HL-60 (cell line): Measurements from ENCODE around the gene CCDC38.

Source experiments
- DNase-seq, 2 experiments: peaks; one replicate each; pipeline ENCODE4 v3.0.0-alpha.2; 2010 to 2020; ENCODE audit warnings: low read depth in 1 of 2, low spot score in 1 of 2
- H3K27ac ChIP-seq: fragments of 250-450 bp; sonication (Bioruptor Pico); replicated peaks from 2 replicates; pipeline ENCODE4 v1.5.1; 2020; ENCODE audit warnings: mild to moderate bottlenecking, moderate library complexity
- H3K27me3 ChIP-seq: fragments of 250-450 bp; sonication (Bioruptor Pico); 2 replicates; pipeline ENCODE4 v1.5.1; 2021; ENCODE audit warnings: mild to moderate bottlenecking, moderate library complexity; ENCODE audit not compliant: insufficient read depth, poor library complexity, severe bottlenecking
- H3K4me3 ChIP-seq: replicated peaks from 2 replicates; pipeline ENCODE4 v1.5.1; 2011; ENCODE audit warnings: mild to moderate bottlenecking, control low read depth, low read length; ENCODE audit not compliant: insufficient read depth
- CTCF ChIP-seq: IDR thresholded peaks from one replicate; pipeline ENCODE4 v1.5.1; 2011; ENCODE audit warnings: low read length, control low read depth, inconsistent platforms; ENCODE audit not compliant: insufficient read depth
- GABPA ChIP-seq: IDR thresholded peaks from 2 replicates; pipeline ENCODE4 v1.6.1; 2012; ENCODE audit warnings: low read depth
- POLR2AphosphoS5 ChIP-seq: IDR thresholded peaks from 2 replicates; pipeline ENCODE4 v1.6.1; 2012; ENCODE audit warnings: low read depth
- REST ChIP-seq: IDR thresholded peaks from 2 replicates; pipeline ENCODE4 v1.6.1; 2012; ENCODE audit warnings: low read depth; ENCODE audit not compliant: insufficient replicate concordance
- SPI1 ChIP-seq: IDR thresholded peaks from 2 replicates; pipeline ENCODE4 v1.6.1; 2012; ENCODE audit warnings: low read depth, mild to moderate bottlenecking, borderline replicate concordance

CCDC38 gene

DNA sequence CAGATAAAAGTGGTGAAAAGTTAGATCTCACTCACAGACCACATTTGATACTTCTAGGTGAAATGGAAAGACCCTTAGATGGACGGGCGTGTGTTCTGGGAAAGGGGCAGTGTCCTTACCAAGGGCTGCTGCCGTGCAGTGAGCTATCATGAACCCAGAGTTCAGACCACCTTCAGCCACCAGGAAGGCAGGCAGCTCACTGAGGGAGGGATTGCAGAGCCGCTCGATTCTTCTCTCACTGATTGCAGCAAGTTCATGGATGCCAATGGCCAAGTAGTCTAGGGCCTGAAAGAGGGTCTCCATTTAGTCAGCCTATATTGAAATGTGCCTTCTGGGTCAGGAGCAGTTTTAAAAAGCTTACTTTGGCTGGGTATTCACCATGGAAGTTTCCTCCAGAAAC, 38.0 kb upstream of the CCDC38 start:
- TF ChIP-seq REST (no peak), GABPA (no peak), POLR2AphosphoS5 (no peak), SPI1 (no peak), CTCF (no peak)
- no peak overlapping the region for H3K27ac ChIP-seq
- H3K27me3 ChIP-seq: no peaks in the 10 kb centered on the region
- no peak for DNase-seq
- no peak overlapping the region for H3K4me3 ChIP-seq

- no peaks in the 10 kb centered on the region for H3K27me3 ChIP-seq
- no peak overlapping the region for H3K27ac ChIP-seq
- H3K4me3 ChIP-seq: no peak overlapping the region
- no peak for TF ChIP-seq CTCF
- no peak for TF ChIP-seq SPI1
- TF ChIP-seq REST: no peak
- no peak for TF ChIP-seq POLR2AphosphoS5
- no peak for DNase-seq
These were observed 36.4 kb upstream of the CCDC38 start for GRCh38 chr12:95978774-95979173.

DNA sequence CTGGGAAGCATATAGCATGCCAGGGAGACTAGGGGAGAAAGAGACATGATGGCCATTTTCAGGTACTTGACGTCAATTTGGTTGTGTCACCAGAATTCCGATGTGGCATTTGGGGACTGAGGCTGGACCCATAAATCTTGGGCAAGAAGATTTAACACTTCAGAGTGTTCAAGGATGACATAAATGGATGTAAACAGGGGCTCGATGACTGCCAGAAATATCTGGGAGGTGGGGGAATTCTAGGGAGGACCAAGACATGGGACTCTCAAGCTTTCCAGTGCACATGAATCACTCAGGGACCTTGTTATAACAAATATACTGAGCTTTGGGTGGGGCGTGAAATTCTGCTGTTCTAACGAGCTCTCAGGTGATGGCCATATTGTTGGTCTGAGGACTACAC, 35.9 kb upstream of the CCDC38 start:
- no peaks in the 10 kb centered on the region for H3K27me3 ChIP-seq
- no peak for DNase-seq
- TF ChIP-seq CTCF: no peak
- no peak for TF ChIP-seq SPI1
- no peak for TF ChIP-seq POLR2AphosphoS5
- no peak for TF ChIP-seq GABPA
- TF ChIP-seq REST: no peak
- no peak overlapping the region for H3K27ac ChIP-seq
- no peak overlapping the region for H3K4me3 ChIP-seq
